HepG2 (cell line): ENCODE measurements around the gene WIPF3. TPM values are rescaled to one million over a fixed set of nuclear protein-coding genes. Genes with fewer than 3 reads are reported as not detected.

Source experiments
- ATAC-seq: fragments of 200-7000 bp; cut with Tn5 transposase; 3 replicates; pipeline ENCODE4 v1.9.1; 2020; ENCODE audit warnings: mild to moderate bottlenecking, moderate library complexity
- BruUV-seq: library from RNA; stranded (reverse); fragments of 400-500 nt; replicated peaks from 2 replicates; lab custom pipeline; 2021; lab: Mats Ljungman, UMichigan
- CTCF ChIA-PET: fragments of 300-600 bp; formaldehyde crosslinking; extraction: SDS; loops from one replicate; lab custom pipeline; 2021; ENCODE audit warnings: low total read pairs, inconsistent platforms, low intra/inter-chr PET ratio; lab: Yijun Ruan, JAX
- POLR2A ChIA-PET: fragments of 350-600 bp; sonication (Branson Sonifier 250); formaldehyde crosslinking; loops from one replicate; lab custom pipeline; 2020; ENCODE audit warnings: antibody characterized with exemption, inconsistent platforms; lab: Yijun Ruan, JAX
- DNase-seq: peaks from one replicate; pipeline ENCODE4 v3.0.0-alpha.2; 2015; ENCODE audit warnings: low spot score
- FAIRE-seq: peaks from 3 replicates; lab custom pipeline; 2011; peaks lifted over from hg19 to GRCh38; lab: Jason Lieb, UNC
- H2AFZ ChIP-seq: one replicate; pipeline ENCODE4 v1.6.1; 2011; ENCODE audit warnings: low read length, inconsistent platforms
- H3K27ac ChIP-seq: fragments of 300-600 bp; 3 replicates; pipeline ENCODE4 v1.8.0; 2011; ENCODE audit warnings: mixed run types, mild to moderate bottlenecking, mixed read lengths, low read length, inconsistent platforms; ENCODE audit not compliant: insufficient read depth; ENCODE audit errors: extremely low read length
- H3K27me3 ChIP-seq, 2 experiments: fragments of 200-600 bp in 1 of 2; 2 replicates in 1 of 2; 3 replicates in 1 of 2; pipeline versions ENCODE4 v1.6.0 to v1.8.0; 2011; ENCODE audit warnings: low read length in 2 of 2, mild to moderate bottlenecking in 2 of 2, moderate library complexity in 2 of 2, inconsistent platforms in 1 of 2; ENCODE audit not compliant: insufficient read depth in 2 of 2, control insufficient read depth in 1 of 2
- H3K36me3 ChIP-seq, 2 experiments: fragments of 200-600 bp in 1 of 2; replicated peaks in 1 of 2; 2 replicates in 1 of 2; 3 replicates in 1 of 2; pipeline versions ENCODE4 v1.5.1 to v1.8.0; 2011; ENCODE audit warnings: low read length in 2 of 2, inconsistent platforms in 1 of 2; ENCODE audit not compliant: insufficient read depth in 2 of 2, control insufficient read depth in 1 of 2
- H3K4me1 ChIP-seq: 2 replicates; pipeline ENCODE4 v1.5.1; 2012; ENCODE audit warnings: low read length, inconsistent platforms; ENCODE audit not compliant: insufficient read depth
- H3K4me2 ChIP-seq: 2 replicates; pipeline ENCODE4 v1.6.0; 2011; ENCODE audit warnings: low read depth, low read length, inconsistent platforms
- H3K4me3 ChIP-seq, 3 experiments: fragments of 200-600 bp in 1 of 3; sonication (generic), shearing (Covaris generic) in 1 of 3; replicated peaks in 1 of 3; 2 replicates each; pipeline ENCODE4 v1.5.1; 2011 to 2016; ENCODE audit warnings: low read length in 3 of 3, inconsistent platforms in 2 of 3, low read depth in 2 of 3, mild to moderate bottlenecking in 2 of 3, control low read depth in 1 of 3, mixed read lengths in 1 of 3; ENCODE audit not compliant: insufficient read depth in 1 of 3
- H3K79me2 ChIP-seq: one replicate; pipeline ENCODE4 v1.6.1; 2011; ENCODE audit warnings: low read length, inconsistent platforms; ENCODE audit not compliant: insufficient read depth
- H3K9ac ChIP-seq: 2 replicates; pipeline ENCODE4 v1.6.0; 2011; ENCODE audit warnings: mild to moderate bottlenecking, low read depth, low read length, inconsistent platforms; ENCODE audit not compliant: insufficient read depth
- H3K9me3 ChIP-seq: 2 replicates; pipeline ENCODE4 v1.5.1; 2012; ENCODE audit warnings: mild to moderate bottlenecking, low read length
- H4K20me1 ChIP-seq: 2 replicates; pipeline ENCODE4 v1.6.0; 2011; ENCODE audit warnings: inconsistent platforms, mild to moderate bottlenecking, low read length, moderate library complexity; ENCODE audit not compliant: insufficient read depth
- ARHGAP35 ChIP-seq: sonication (generic); formaldehyde crosslinking; IDR thresholded peaks from 2 replicates; pipeline ENCODE4 v1.9.0; 2022; ENCODE audit warnings: mild to moderate bottlenecking, inconsistent platforms, moderate library complexity, missing genetic modification reagents, borderline replicate concordance
- ARID4A ChIP-seq: sonication (generic); formaldehyde crosslinking; IDR thresholded peaks from 2 replicates; pipeline ENCODE4 v1.5.0; 2020; ENCODE audit warnings: mild to moderate bottlenecking, missing genetic modification reagents, borderline replicate concordance
- BRD4 ChIP-seq: sonication (generic); formaldehyde crosslinking; IDR thresholded peaks from 2 replicates; pipeline ENCODE4 v1.4.0; 2020; ENCODE audit warnings: missing genetic modification reagents
- CREM ChIP-seq, 2 experiments: sonication (generic) in 1 of 2; formaldehyde crosslinking in 1 of 2; IDR thresholded peaks; 2 replicates each; pipeline versions ENCODE4 v1.4.0 to v1.6.1; 2016 to 2020; ENCODE audit warnings: antibody characterized with exemption in 1 of 2, mild to moderate bottlenecking in 1 of 2, missing genetic modification reagents in 1 of 2
- IRF2 ChIP-seq: IDR thresholded peaks from 2 replicates; pipeline ENCODE4 v1.6.1; 2018; ENCODE audit warnings: missing genetic modification reagents, missing compliant biosample characterization
- MAF1 ChIP-seq: sonication (generic); formaldehyde crosslinking; IDR thresholded peaks from 2 replicates; pipeline ENCODE4 v1.5.0; 2020; ENCODE audit warnings: missing genetic modification reagents, borderline replicate concordance
- PITX1 ChIP-seq: sonication (generic); formaldehyde crosslinking; IDR thresholded peaks from 2 replicates; pipeline ENCODE4 v1.5.1; 2020; ENCODE audit warnings: mild to moderate bottlenecking, missing genetic modification reagents
- TOE1 ChIP-seq: sonication (generic); formaldehyde crosslinking; IDR thresholded peaks from 2 replicates; pipeline ENCODE4 v1.4.0; 2020; ENCODE audit warnings: mild to moderate bottlenecking, missing genetic modification reagents
- ZEB1 ChIP-seq: IDR thresholded peaks from 2 replicates; pipeline ENCODE4 v1.6.1; 2012; ENCODE audit warnings: mild to moderate bottlenecking, low read depth, inconsistent platforms; ENCODE audit not compliant: insufficient replicate concordance
- ZNF496 ChIP-seq: sonication (generic); formaldehyde crosslinking; IDR thresholded peaks from 2 replicates; pipeline ENCODE4 v1.8.1; 2023; ENCODE audit warnings: mild to moderate bottlenecking, moderate library complexity, missing genetic modification reagents; ENCODE audit not compliant: insufficient replicate concordance
- ZNF572 ChIP-seq: sonication (generic); formaldehyde crosslinking; IDR thresholded peaks from 2 replicates; pipeline ENCODE4 v1.5.1; 2020; ENCODE audit warnings: mild to moderate bottlenecking, missing genetic modification reagents
- whole genome bisulfite sequencing: methylation state at CpG from one replicate; pipeline ENCODE4 v1.1.6; 2017; ENCODE audit warnings: low lambda C conversion rate; 5-methylcytosine and 5-hydroxymethylcytosine counted together
- in situ Hi-C: cut with HindIII; loops from 2 replicates; pipeline ENCODE4 v1.10.0; 2017; ENCODE audit warnings: low pct_unique_long_range_greater_than_20kb; ENCODE audit not compliant: extremely low pct_ligation_motif_present
- intact Hi-C: fragments of 100-400 bp; cut with micrococcal nuclease; formaldehyde crosslinking; loops from one replicate; pipeline ENCODE4 v1.10.0; 2022; ENCODE audit not compliant: unreplicated experiment
- polyA plus RNA-seq, 8 experiments: library from polyadenylated mRNA; depleted of rRNA in 3 of 8; stranded (reverse) in 7 of 8; unstranded in 1 of 8; fragments of >200 nt; fragmentation: Illumina TruSeq in 4 of 8; extraction: Trizol in 4 of 8; gene quantifications; 2 replicates each; pipeline versions ENCODE4 v1.2.1 to v1.2.3, GENCODE V29; 2011 to 2016; ENCODE audit warnings: low read depth in 4 of 8, missing spikeins in 1 of 8, mixed read lengths in 1 of 8; ENCODE audit not compliant: insufficient read depth in 1 of 8
- total RNA-seq, 5 experiments: library from RNA; depleted of rRNA; stranded (reverse); fragments of >200 nt; fragmentation: Illumina TruSeq; extraction: Trizol; gene quantifications; 2 replicates each; pipeline ENCODE4 v1.2.3, GENCODE V29; 2016; ENCODE audit warnings: low read depth in 1 of 5

The WIPF3 gene
- total and polyA plus RNA-seq, 2 of the 13 experiments (the other 11 are each of a cell fraction or from before 2014, with no cell fraction given): 0.03 TPM; not detected in 1

GRCh38 chr7:29783671-29784070, 22.6 kb upstream of the WIPF3 start:
- no peak overlapping the region for H2AFZ ChIP-seq
- no peaks in the 10 kb centered on the region for H3K36me3 ChIP-seq
- no peaks in the 10 kb centered on the region for H3K9me3 ChIP-seq
- H4K20me1 ChIP-seq: no peaks in the 10 kb centered on the region
- no peaks in the 10 kb centered on the region; a peak in 1 of 5 replicates for H3K27me3 ChIP-seq
- ATAC-seq (no peak), FAIRE-seq (no peak), DNase-seq (no peak)
- no peak for TF ChIP-seq CREM (IDR thresholded peaks at IDR 0.05)
- no peak for TF ChIP-seq CREM (CRISPR knock-in tag; IDR thresholded peaks at IDR 0.05)
- no peak for TF ChIP-seq IRF2
- TF ChIP-seq ZNF496 (CRISPR knock-in tag): no peak
- TF ChIP-seq ZEB1: no peak
- TF ChIP-seq BRD4 (CRISPR knock-in tag): no peak
- TF ChIP-seq ARHGAP35 (CRISPR knock-in tag): no peak
- no peak for TF ChIP-seq ARID4A (CRISPR knock-in tag)
- no peak for TF ChIP-seq MAF1 (CRISPR knock-in tag)
- no peak for TF ChIP-seq ZNF572
- TF ChIP-seq TOE1 (CRISPR knock-in tag): no peak
- no peak for TF ChIP-seq PITX1 (CRISPR knock-in tag)
- H3K4me1 ChIP-seq: no peaks in the 10 kb centered on the region
- ChIA-PET POLR2A (no interaction called here), CTCF (no interaction called here)
- intact Hi-C loops (no loop called here), in situ Hi-C loops (no loop called here)
- no TSS peak for BruUV-seq
- no peak overlapping the region for H3K9ac ChIP-seq
- no peak overlapping the region for H3K4me3 ChIP-seq
- H3K27ac ChIP-seq: no peak overlapping the region
- no peaks in the 10 kb centered on the region for H3K79me2 ChIP-seq
- 0% methylated on average over 1 of the region's 2 CpGs for WGBS
- H3K4me2 ChIP-seq: no peak overlapping the region
